ENCODE measurements around the gene CDH23. TPM values are rescaled to one million over a fixed set of nuclear protein-coding genes. Genes with fewer than 3 reads are reported as not detected.

The CDH23 gene
- total RNA-seq, 3 donors from 2014 or later, result 1.8 to 3.6 (median 3.0) TPM

- H3K4me3 ChIP-seq, result no peak overlapping the region
- peak in 2 of 3 donors; percentile 28 for DNase-seq
- no peak for ATAC-seq
- peaks cover 69% of the 10 kb centered on the region for H3K4me1 ChIP-seq (ENCODE audit: low read depth)
- no peaks in the 10 kb centered on the region for H3K9me3 ChIP-seq
- TF ChIP-seq, protein P1, sequence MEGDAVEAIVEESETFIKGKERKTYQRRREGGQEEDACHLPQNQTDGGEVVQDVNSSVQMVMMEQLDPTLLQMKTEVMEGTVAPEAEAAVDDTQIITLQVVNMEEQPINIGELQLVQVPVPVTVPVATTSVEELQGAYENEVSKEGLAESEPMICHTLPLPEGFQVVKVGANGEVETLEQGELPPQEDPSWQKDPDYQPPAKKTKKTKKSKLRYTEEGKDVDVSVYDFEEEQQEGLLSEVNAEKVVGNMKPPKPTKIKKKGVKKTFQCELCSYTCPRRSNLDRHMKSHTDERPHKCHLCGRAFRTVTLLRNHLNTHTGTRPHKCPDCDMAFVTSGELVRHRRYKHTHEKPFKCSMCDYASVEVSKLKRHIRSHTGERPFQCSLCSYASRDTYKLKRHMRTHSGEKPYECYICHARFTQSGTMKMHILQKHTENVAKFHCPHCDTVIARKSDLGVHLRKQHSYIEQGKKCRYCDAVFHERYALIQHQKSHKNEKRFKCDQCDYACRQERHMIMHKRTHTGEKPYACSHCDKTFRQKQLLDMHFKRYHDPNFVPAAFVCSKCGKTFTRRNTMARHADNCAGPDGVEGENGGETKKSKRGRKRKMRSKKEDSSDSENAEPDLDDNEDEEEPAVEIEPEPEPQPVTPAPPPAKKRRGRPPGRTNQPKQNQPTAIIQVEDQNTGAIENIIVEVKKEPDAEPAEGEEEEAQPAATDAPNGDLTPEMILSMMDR (IDR thresholded peaks at IDR 0.05), result no peak
- no peaks in the 10 kb centered on the region for H3K36me3 ChIP-seq (ENCODE audit: low read depth)
- intact Hi-C loops (cut with DNase I, micrococcal nuclease), result loop anchor here in 1 of 2 donors (10.0 kb wide), 1 partner anchor 55 kb away; the partner anchor contains the start of gene C10orf105
These were observed 372.6 kb downstream of the CDH23 start for GRCh38 chr10:71769279-71769823.

GRCh38 chr10:71770255-71770654 is 373.5 kb downstream of the CDH23 start:
- TF ChIP-seq, protein P1 (IDR thresholded peaks at IDR 0.05), result no peak
- no peak for ATAC-seq
- Histone ChIP-seq H3K9me3 (no peaks in the 10 kb centered on the region), H3K4me1 (ENCODE audit: low read depth) (peaks cover 69% of the 10 kb centered on the region), H3K4me3 (no peak overlapping the region), H3K36me3 (ENCODE audit: low read depth) (no peaks in the 10 kb centered on the region)
- intact Hi-C loops (cut with DNase I, micrococcal nuclease), result loop anchor here in 1 of 2 donors (10.0 kb wide), 1 partner anchor 45 kb away; no protein-coding TSS in a partner anchor
- DNase-seq, result peak in 1 of 3 donors; percentile 51

DNA sequence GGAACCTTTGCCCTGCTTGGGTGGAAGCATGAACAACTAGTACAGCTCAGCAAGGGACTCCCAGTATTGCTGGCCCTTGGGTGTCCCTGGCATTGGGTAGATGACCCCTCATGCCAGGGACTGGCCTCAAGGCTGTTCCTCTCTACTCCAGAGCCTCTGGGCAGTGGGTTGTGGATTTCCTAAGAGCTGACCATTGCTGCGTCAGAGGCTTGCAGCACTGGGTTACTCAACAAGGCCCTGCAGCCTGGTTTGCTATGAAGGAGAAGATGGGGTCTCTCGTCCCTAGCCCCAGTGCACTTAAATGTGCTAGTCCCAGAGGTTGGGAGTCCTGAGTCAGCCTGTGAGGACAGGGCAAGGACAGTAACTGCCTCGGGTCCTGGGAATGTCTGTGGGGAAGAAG is 374.1 kb downstream of the CDH23 start:
- TF ChIP-seq, protein P1 (IDR thresholded peaks at IDR 0.05), result no peak
- H3K4me1 ChIP-seq (ENCODE audit: low read depth), result peaks cover 65% of the 10 kb centered on the region
- ATAC-seq (no peak), DNase-seq (peak in 2 of 3 donors; percentile 39 to 55)
- no peaks in the 10 kb centered on the region for H3K9me3 ChIP-seq
- H3K36me3 ChIP-seq (ENCODE audit: low read depth), result no peaks in the 10 kb centered on the region
- H3K4me3 ChIP-seq, result no peak overlapping the region
- intact Hi-C loops (cut with DNase I, micrococcal nuclease), result loop anchor here in 1 of 2 donors (10.0 kb wide), 1 partner anchor 46 kb away; no protein-coding TSS in a partner anchor

- intact Hi-C loops (cut with DNase I, micrococcal nuclease), result loop anchor here in 1 of 2 donors (10.0 kb wide), 1 partner anchor 46 kb away; no protein-coding TSS in a partner anchor
- ATAC-seq (no peak), DNase-seq (peak in 2 of 3 donors; percentile 28 to 42)
- Histone ChIP-seq H3K9me3 (no peaks in the 10 kb centered on the region), H3K4me1 (ENCODE audit: low read depth) (peaks cover 61% of the 10 kb centered on the region), H3K4me3 (no peak overlapping the region), H3K36me3 (ENCODE audit: low read depth) (no peaks in the 10 kb centered on the region)
- TF ChIP-seq, protein P1 (IDR thresholded peaks at IDR 0.05), result no peak
These were observed 374.5 kb downstream of the CDH23 start for GRCh38 chr10:71771204-71771603.

DNA sequence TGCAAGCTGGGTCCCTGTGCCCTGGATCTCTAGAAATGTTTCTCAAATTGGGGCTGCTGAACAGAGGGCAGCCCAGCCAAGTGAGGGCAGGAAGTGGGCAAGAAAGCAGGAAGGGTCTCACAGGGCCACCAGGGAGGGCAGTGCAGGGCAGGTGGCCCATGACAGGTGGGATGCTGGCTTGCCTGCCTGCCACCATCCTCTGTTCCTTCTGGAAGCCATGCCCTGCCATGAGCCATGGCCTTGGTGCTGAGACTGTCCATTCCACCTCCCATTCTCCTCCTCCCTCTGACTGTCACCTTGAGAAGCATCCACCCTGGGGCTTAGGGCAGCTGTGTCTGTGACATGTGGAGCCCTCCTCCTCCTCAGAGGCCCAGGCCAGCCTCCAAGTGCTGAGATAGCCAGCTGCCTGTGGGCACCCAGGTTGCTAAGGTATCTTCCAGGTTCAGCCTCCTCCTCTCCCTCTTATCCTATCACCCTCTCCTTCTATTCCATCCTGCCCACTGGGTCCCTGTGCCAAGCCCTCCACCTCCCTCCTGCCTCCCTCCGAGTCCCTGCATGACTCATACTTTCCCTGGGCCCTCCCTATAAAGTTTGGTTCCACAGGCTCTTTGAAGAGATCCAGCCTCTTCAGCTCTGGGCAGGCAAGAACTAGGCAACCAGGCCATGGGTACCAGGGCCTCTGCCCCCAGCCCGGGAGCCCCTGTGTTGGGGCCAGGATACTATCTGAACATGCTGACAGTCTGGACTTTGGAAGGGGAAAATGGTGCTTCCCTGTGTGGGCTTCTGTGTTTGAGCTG is 375.3 kb downstream of the CDH23 start:
- Histone ChIP-seq H3K4me1 (ENCODE audit: low read depth) (peaks cover 53% of the 10 kb centered on the region), H3K4me3 (no peak overlapping the region), H3K36me3 (ENCODE audit: low read depth) (no peaks in the 10 kb centered on the region), H3K9me3 (no peaks in the 10 kb centered on the region)
- peak; percentile 56 to 71 (median 62) for DNase-seq
- TF ChIP-seq, protein P1 (IDR thresholded peaks at IDR 0.05), result no peak
- peak; percentile 8 for ATAC-seq
- intact Hi-C loops (cut with DNase I, micrococcal nuclease), result loop anchor here in 1 of 2 donors (10.0 kb wide), 1 partner anchor 47 kb away; no protein-coding TSS in a partner anchor
